CD4-positive, alpha-beta T cell treated with Interleukin-2 at 100 ng/mL for 4 hours (primary cell): ENCODE data around the gene TSPAN5.

Experiments
- DNase-seq: peaks from one replicate; pipeline ENCODE4 v3.0.0-alpha.2; 2020; ENCODE audit warnings: low spot score

The TSPAN5 gene

GRCh38 chr4:98517218-98518021 lies 141.0 kb downstream of the TSPAN5 start:
- no peak for DNase-seq

GRCh38 chr4:98516441-98517217 lies 141.8 kb downstream of the TSPAN5 start:
- no peak for DNase-seq

GRCh38 chr4:98516042-98516440 lies 142.4 kb downstream of the TSPAN5 start:
- DNase-seq = no peak

GRCh38 chr4:98515470-98515809 lies 143.0 kb downstream of the TSPAN5 start:
- no peak for DNase-seq

- DNase-seq = no peak
Measured at GRCh38 chr4:98514741-98515469, 143.5 kb downstream of the TSPAN5 start.

GRCh38 chr4:98512918-98513317 lies 145.5 kb downstream of the TSPAN5 start:
- DNase-seq = no peak

- no peak for DNase-seq
Measured at GRCh38 chr4:98510757-98511517, 147.5 kb downstream of the TSPAN5 start.

- DNase-seq = no peak
Measured at GRCh38 chr4:98510340-98510739, 148.1 kb downstream of the TSPAN5 start.

GRCh38 chr4:98509721-98510120 lies 148.7 kb downstream of the TSPAN5 start:
- no peak for DNase-seq

GRCh38 chr4:98508829-98509598 lies 149.4 kb downstream of the TSPAN5 start:
- no peak for DNase-seq

- DNase-seq = no peak
Measured at GRCh38 chr4:98508248-98508647, 150.2 kb downstream of the TSPAN5 start.

GRCh38 chr4:98507299-98507698 lies 151.1 kb downstream of the TSPAN5 start:
- DNase-seq = no peak

- no peak for DNase-seq
Measured at GRCh38 chr4:98506462-98507132, 151.8 kb downstream of the TSPAN5 start.

GRCh38 chr4:98505992-98506391 lies 152.4 kb downstream of the TSPAN5 start:
- DNase-seq = no peak

GRCh38 chr4:98504091-98504490 lies 154.3 kb downstream of the TSPAN5 start:
- no peak for DNase-seq

- no peak for DNase-seq
Measured at GRCh38 chr4:98503676-98504075, 154.7 kb downstream of the TSPAN5 start.

GRCh38 chr4:98502624-98503023 lies 155.8 kb downstream of the TSPAN5 start:
- no peak for DNase-seq

GRCh38 chr4:98502031-98502430 lies 156.4 kb downstream of the TSPAN5 start:
- DNase-seq = no peak

- DNase-seq = no peak
Measured at GRCh38 chr4:98501383-98501782, 157.0 kb downstream of the TSPAN5 start.

GRCh38 chr4:98498774-98499173 lies 159.6 kb downstream of the TSPAN5 start:
- DNase-seq = no peak
